ENCODE measurements around the gene ZNF541.

DNA sequence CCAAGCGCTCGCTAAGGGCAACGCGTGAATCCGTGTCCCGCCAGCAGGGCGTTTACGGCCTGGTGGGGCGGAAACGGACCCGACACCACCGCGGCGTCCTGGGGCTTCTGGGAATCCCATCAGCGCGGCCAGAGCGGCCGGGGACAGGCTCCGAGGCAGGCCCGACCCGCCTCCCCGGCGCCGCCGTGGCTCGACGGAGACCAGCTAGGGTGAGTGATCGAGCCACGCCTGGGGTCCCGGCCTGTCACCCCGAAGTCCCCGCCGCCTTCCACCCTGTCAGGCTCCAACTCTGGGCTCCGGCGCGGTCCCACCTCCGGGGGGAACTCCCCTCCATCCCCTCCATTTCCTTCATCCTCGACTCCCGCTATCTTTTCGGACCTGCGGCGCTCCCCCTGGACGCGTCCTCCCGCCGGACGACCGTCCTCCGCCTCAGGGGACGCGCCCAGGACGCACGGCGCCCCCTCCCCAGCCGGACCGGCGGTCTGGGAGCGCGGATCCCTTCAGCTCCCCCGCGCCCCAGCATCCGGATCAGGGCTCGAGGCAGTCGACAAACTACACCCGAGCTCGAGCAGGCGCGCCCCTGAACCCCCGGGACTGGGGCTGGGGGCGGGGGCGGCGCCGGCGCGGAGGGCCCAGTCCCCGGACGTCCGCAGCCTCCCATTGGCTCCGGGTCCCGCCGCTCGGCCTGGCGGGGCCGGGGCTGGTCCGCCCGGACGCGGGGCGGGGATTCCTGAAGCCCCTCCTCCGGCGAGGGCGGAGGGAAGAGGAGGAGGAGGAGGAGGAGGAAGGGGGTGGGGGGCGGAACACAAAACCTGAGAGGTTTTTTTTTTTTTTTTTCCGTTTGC lies 35.3 kb upstream of the ZNF541 start:
- TF ChIP-seq YY1 (IDR thresholded peaks at IDR 0.05; ENCODE audit: insufficient read depth, insufficient read length), result no peak
- no peak for TF ChIP-seq SUZ12 (IDR thresholded peaks at IDR 0.05; ENCODE audit: extremely low read depth, insufficient read depth, insufficient read length)
